ENCODE measurements around the gene SYT2.

GRCh38 chr1:202662081-202662480, 48.2 kb downstream of the SYT2 start:
- no peak for TF ChIP-seq POU2F2 (IDR thresholded peaks at IDR 0.05; ENCODE audit: low read depth, low read length)
- TF ChIP-seq POLR2AphosphoS5 (IDR thresholded peaks at IDR 0.05; ENCODE audit: low read depth, low read length): no peak

Data from GM12891 (cell line).